Upper lobe of right lung (tissue), 1 donor: ENCODE data around the gene KLF13. TPM values are rescaled to one million over a fixed set of nuclear protein-coding genes. Genes with fewer than 3 reads are reported as not detected.

Source experiments
- ATAC-seq: fragments of 200-7000 bp; cut with Tn5 transposase; one replicate; pipeline ENCODE4 v1.9.1; 2020; ENCODE audit warnings: mild to moderate bottlenecking, moderate library complexity
- DNase-seq: peaks from one replicate; pipeline ENCODE4 v3.0.0-alpha.2; 2020
- H3K27ac ChIP-seq: fragments of 200-600 bp; one replicate; pipeline ENCODE4 v1.8.0; 2022
- H3K27me3 ChIP-seq: fragments of 200-600 bp; one replicate; pipeline ENCODE4 v1.8.0; 2022; ENCODE audit warnings: mild to moderate bottlenecking
- H3K36me3 ChIP-seq: fragments of 200-600 bp; one replicate; pipeline ENCODE4 v1.8.0; 2022
- H3K4me1 ChIP-seq: fragments of 200-600 bp; one replicate; pipeline ENCODE4 v1.8.0; 2022
- H3K4me3 ChIP-seq: fragments of 200-600 bp; one replicate; pipeline ENCODE4 v1.8.0; 2022; ENCODE audit warnings: mild to moderate bottlenecking
- H3K9me3 ChIP-seq: fragments of 200-600 bp; one replicate; pipeline ENCODE4 v1.8.0; 2022
- CTCF ChIP-seq: fragments of 200-600 bp; IDR thresholded peaks from one replicate; pipeline ENCODE4 v1.8.0; 2022; ENCODE audit warnings: antibody characterized with exemption
- intact Hi-C: fragments of 100-400 bp; cut with DNase I; formaldehyde crosslinking; loops from one replicate; pipeline ENCODE4 v1.11.0; 2022
- total RNA-seq: library from RNA; stranded (reverse); fragmentation: NEBNext Ultra II Directional; extraction: Animal tissue kit (Norgen Biotek cat#: 25700); gene quantifications from one replicate; pipeline ENCODE4 v1.2.1, GENCODE V29; 2021
- donor health status: DM: no; HTN: yes; CAD: no; lungs with severe emphysema.

KLF13 gene
- total RNA-seq, 1 donor from 2014 or later = 176 TPM

GRCh38 chr15:31379042-31379441, 52.4 kb downstream of the KLF13 start:
- H3K4me3 ChIP-seq = no peak overlapping the region
- no peak for TF ChIP-seq CTCF
- intact Hi-C loops = no loop called here
- H3K4me1 ChIP-seq = peaks cover 27% of the 10 kb centered on the region
- H3K27me3 ChIP-seq = no peaks in the 10 kb centered on the region
- DNase-seq (no peak), ATAC-seq (no peak)
- H3K27ac ChIP-seq = no peak overlapping the region
- H3K36me3 ChIP-seq = peaks cover 45% of the 10 kb centered on the region
- no peaks in the 10 kb centered on the region for H3K9me3 ChIP-seq

DNA sequence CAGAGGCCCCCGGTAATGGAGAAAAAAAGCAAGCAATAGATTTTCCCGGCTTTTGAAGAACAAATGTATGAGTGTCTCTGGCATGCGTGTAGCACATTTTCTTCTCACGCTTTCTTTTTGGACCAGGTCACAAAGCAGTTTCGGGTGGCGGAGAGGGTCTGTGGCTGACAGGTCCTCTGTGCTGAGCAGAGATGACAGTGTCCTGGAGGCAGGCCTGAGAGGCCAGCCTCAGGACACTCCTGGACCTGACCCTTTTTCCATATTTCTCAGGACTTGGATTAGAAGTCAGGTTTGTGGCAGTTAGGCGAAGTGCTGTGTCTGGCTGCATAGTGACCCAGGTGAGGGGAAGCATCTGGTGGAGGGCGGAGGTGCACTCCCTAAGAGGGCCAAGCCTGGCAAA, 52.9 kb downstream of the KLF13 start:
- no peaks in the 10 kb centered on the region for H3K9me3 ChIP-seq
- intact Hi-C loops = no loop called here
- H3K27me3 ChIP-seq = no peaks in the 10 kb centered on the region
- DNase-seq = no peak
- H3K36me3 ChIP-seq = peaks cover 44% of the 10 kb centered on the region
- no peak for TF ChIP-seq CTCF
- H3K27ac ChIP-seq = peak overlapping the region; percentile 11
- H3K4me3 ChIP-seq = no peak overlapping the region
- peaks cover 22% of the 10 kb centered on the region for H3K4me1 ChIP-seq
- no peak for ATAC-seq

DNA sequence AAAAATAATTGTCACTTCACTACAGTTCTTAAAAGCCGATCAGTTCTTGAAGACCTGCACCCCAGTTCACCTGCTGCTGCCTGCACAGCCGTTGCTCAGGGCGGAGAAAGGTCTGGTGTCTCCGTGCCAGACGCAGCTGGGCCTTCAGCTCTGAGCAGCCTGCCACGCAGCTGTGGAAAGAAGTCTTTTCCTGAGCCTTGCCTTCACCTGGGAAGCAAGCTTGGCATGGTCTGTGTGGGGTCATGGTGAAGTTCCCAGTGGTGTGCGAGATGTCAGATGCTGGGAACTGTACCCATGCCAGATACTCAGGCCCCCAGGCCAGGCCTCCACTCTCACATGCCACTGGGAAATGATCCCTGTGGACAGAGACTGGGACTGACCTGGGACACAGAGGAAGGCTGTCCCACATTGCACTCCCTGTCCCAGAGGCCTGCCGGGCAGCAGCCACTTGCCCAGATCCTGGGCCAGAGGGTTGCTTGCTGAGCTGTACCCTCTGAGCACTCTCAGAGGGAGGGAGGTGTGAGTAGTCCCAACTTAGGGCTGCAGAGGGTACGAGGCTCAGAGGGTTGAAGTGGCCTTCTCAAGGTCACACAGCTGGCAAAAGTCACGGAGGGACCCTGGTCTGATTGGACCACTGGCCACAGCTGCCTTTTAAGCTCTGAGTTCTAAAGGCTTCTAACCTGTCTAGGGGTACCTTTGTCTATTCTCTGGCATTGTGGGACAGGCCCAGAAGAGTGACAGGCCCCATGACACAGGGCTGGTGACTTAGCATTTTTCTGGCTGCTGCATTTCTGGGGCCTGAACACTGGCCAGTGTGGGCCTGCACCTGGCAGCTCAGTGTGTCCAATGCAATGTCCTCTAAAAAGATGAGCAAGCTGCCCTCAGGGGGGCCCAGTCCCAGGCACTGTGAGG, 55.4 kb downstream of the KLF13 start:
- H3K4me3 ChIP-seq = no peak overlapping the region
- peaks cover 4% of the 10 kb centered on the region for H3K4me1 ChIP-seq
- H3K9me3 ChIP-seq = no peaks in the 10 kb centered on the region
- ATAC-seq = peak; percentile 47
- intact Hi-C loops = no loop called here
- no peak overlapping the region for H3K27ac ChIP-seq
- H3K27me3 ChIP-seq = no peaks in the 10 kb centered on the region
- peak; percentile 52 for DNase-seq
- no peak for TF ChIP-seq CTCF
- peaks cover 25% of the 10 kb centered on the region for H3K36me3 ChIP-seq

DNA sequence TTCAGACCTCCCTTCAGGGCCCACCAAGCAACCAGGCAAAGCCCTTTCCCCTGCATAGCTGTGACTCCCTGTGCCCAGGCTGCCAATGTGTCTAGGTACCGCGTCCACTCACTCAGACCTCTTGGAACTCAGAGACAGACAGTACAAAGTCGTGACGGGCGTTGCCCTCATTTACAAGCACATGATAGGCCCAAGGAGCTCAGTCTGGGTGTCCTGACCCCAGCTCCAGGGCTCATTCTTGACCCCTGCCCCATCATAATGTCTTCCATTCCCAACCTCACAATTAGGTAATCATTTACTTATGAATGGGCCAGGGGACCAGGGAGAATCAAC, 56.0 kb downstream of the KLF13 start:
- H3K4me3 ChIP-seq = no peak overlapping the region
- DNase-seq (no peak), ATAC-seq (peak; percentile 4)
- intact Hi-C loops = no loop called here
- no peaks in the 10 kb centered on the region for H3K27me3 ChIP-seq
- TF ChIP-seq CTCF = no peak
- no peak overlapping the region for H3K27ac ChIP-seq
- peaks cover 25% of the 10 kb centered on the region for H3K36me3 ChIP-seq
- H3K9me3 ChIP-seq = no peaks in the 10 kb centered on the region
- peaks cover 3% of the 10 kb centered on the region for H3K4me1 ChIP-seq

GRCh38 chr15:31383139-31383538, 56.5 kb downstream of the KLF13 start:
- TF ChIP-seq CTCF = no peak
- Histone ChIP-seq H3K27me3 (no peaks in the 10 kb centered on the region), H3K9me3 (no peaks in the 10 kb centered on the region), H3K27ac (no peak overlapping the region), H3K36me3 (peaks cover 22% of the 10 kb centered on the region), H3K4me3 (no peak overlapping the region), H3K4me1 (peaks cover 8% of the 10 kb centered on the region)
- no peak for DNase-seq
- intact Hi-C loops = no loop called here
- no peak for ATAC-seq
